KOPT-K1 (cell line): ENCODE data around the gene ARHGAP26.

ENCODE experiments used
- H3K27ac ChIP-seq: fragments of 200-600 bp; sonication (generic); 2 replicates; pipeline ENCODE4 v1.5.1; 2016; ENCODE audit warnings: antibody characterized with exemption, mild to moderate bottlenecking, low read depth, low read length; ENCODE audit not compliant: poor library complexity, severe bottlenecking
- H3K36me3 ChIP-seq: fragments of 200-600 bp; sonication (generic); 2 replicates; pipeline ENCODE4 v1.5.1; 2017; ENCODE audit warnings: antibody characterized with exemption, mild to moderate bottlenecking, low read length, moderate library complexity; ENCODE audit not compliant: insufficient read depth
- H3K9me3 ChIP-seq: fragments of 200-600 bp; sonication (generic); 2 replicates; pipeline ENCODE4 v1.5.1; 2017; ENCODE audit warnings: antibody characterized with exemption, low read length, mild to moderate bottlenecking; ENCODE audit not compliant: insufficient read depth, poor library complexity, severe bottlenecking

ARHGAP26 gene

GRCh38 chr5:143249851-143250250 lies 479.7 kb downstream of the ARHGAP26 start:
- Histone ChIP-seq H3K9me3 (peaks cover 10% of the 10 kb centered on the region), H3K36me3 (no peaks in the 10 kb centered on the region), H3K27ac (no peak overlapping the region)

- no peak overlapping the region for H3K27ac ChIP-seq
- H3K9me3 ChIP-seq, result no peaks in the 10 kb centered on the region
Observed at GRCh38 chr5:143251190-143251589, 481.0 kb downstream of the ARHGAP26 start.

GRCh38 chr5:143251946-143252345 lies 481.8 kb downstream of the ARHGAP26 start:
- Histone ChIP-seq H3K27ac (no peak overlapping the region), H3K9me3 (no peaks in the 10 kb centered on the region), H3K36me3 (no peaks in the 10 kb centered on the region)

More at GRCh38 chr5:143251190-143251589, 481.0 kb downstream of the ARHGAP26 start:
- H3K36me3 ChIP-seq, result no peaks in the 10 kb centered on the region

- Histone ChIP-seq H3K9me3 (no peaks in the 10 kb centered on the region), H3K27ac (no peak overlapping the region)
Observed at GRCh38 chr5:143254819-143255218, 484.6 kb downstream of the ARHGAP26 start.

GRCh38 chr5:143258559-143259253 lies 488.5 kb downstream of the ARHGAP26 start:
- H3K36me3 ChIP-seq, result no peaks in the 10 kb centered on the region
- no peak overlapping the region for H3K27ac ChIP-seq
- no peaks in the 10 kb centered on the region for H3K9me3 ChIP-seq

More at GRCh38 chr5:143254819-143255218, 484.6 kb downstream of the ARHGAP26 start:
- no peaks in the 10 kb centered on the region for H3K36me3 ChIP-seq

- Histone ChIP-seq H3K36me3 (no peaks in the 10 kb centered on the region), H3K9me3 (no peaks in the 10 kb centered on the region), H3K27ac (no peak overlapping the region)
Observed at GRCh38 chr5:143259254-143259605, 489.1 kb downstream of the ARHGAP26 start.

- no peak overlapping the region for H3K27ac ChIP-seq
- no peaks in the 10 kb centered on the region for H3K36me3 ChIP-seq
- peaks cover 4% of the 10 kb centered on the region for H3K9me3 ChIP-seq
Observed at GRCh38 chr5:143261748-143262392, 491.7 kb downstream of the ARHGAP26 start.

GRCh38 chr5:143262393-143263174 lies 492.4 kb downstream of the ARHGAP26 start:
- Histone ChIP-seq H3K27ac (no peak overlapping the region), H3K36me3 (no peaks in the 10 kb centered on the region), H3K9me3 (peaks cover 6% of the 10 kb centered on the region)

GRCh38 chr5:143263272-143263810 lies 493.2 kb downstream of the ARHGAP26 start:
- Histone ChIP-seq H3K27ac (no peak overlapping the region), H3K36me3 (no peaks in the 10 kb centered on the region), H3K9me3 (peaks cover 6% of the 10 kb centered on the region)

- H3K9me3 ChIP-seq, result peaks cover 14% of the 10 kb centered on the region
- H3K36me3 ChIP-seq, result no peaks in the 10 kb centered on the region
- no peak overlapping the region for H3K27ac ChIP-seq
Observed at GRCh38 chr5:143265995-143266394, 495.8 kb downstream of the ARHGAP26 start.

- Histone ChIP-seq H3K27ac (no peak overlapping the region), H3K9me3 (peaks cover 14% of the 10 kb centered on the region), H3K36me3 (no peaks in the 10 kb centered on the region)
Observed at GRCh38 chr5:143267186-143267585, 497.0 kb downstream of the ARHGAP26 start.

- H3K27ac ChIP-seq, result no peak overlapping the region
- H3K36me3 ChIP-seq, result no peaks in the 10 kb centered on the region
- peaks cover 14% of the 10 kb centered on the region for H3K9me3 ChIP-seq
Observed at GRCh38 chr5:143268388-143268787, 498.2 kb downstream of the ARHGAP26 start.

GRCh38 chr5:143271431-143271830 lies 501.3 kb downstream of the ARHGAP26 start:
- Histone ChIP-seq H3K27ac (no peak overlapping the region), H3K36me3 (no peaks in the 10 kb centered on the region), H3K9me3 (peaks cover 14% of the 10 kb centered on the region)

GRCh38 chr5:143274952-143275351 lies 504.8 kb downstream of the ARHGAP26 start:
- Histone ChIP-seq H3K36me3 (peaks cover 12% of the 10 kb centered on the region; the same call in 1 of the 2 replicates), H3K27ac (no peak overlapping the region)

More at GRCh38 chr5:143274952-143275351, 504.8 kb downstream of the ARHGAP26 start:
- peaks cover 4% of the 10 kb centered on the region for H3K9me3 ChIP-seq
